Trophoblast cell (in vitro differentiated cells and primary cell): ENCODE measurements around the gene HOXB3.

ENCODE experiments used
- DNase-seq, 2 donors: peaks; one replicate each; pipeline ENCODE4 v3.0.0-alpha.2; 2016
- H2AFZ ChIP-seq: 2 replicates; pipeline ENCODE4 v1.6.1; 2013; ENCODE audit warnings: low read length, moderate library complexity, mild to moderate bottlenecking; ENCODE audit not compliant: insufficient read depth, poor library complexity
- H2AK5ac ChIP-seq: 2 replicates; pipeline ENCODE4 v1.6.1; 2013; ENCODE audit warnings: mild to moderate bottlenecking, low read length
- H2BK120ac ChIP-seq: 2 replicates; pipeline ENCODE4 v1.6.1; 2013; ENCODE audit warnings: low read length, mild to moderate bottlenecking, moderate library complexity; ENCODE audit not compliant: insufficient read depth, poor library complexity
- H2BK12ac ChIP-seq: 2 replicates; pipeline ENCODE4 v1.6.1; 2013; ENCODE audit warnings: mild to moderate bottlenecking, low read length, moderate library complexity
- H2BK5ac ChIP-seq: 2 replicates; pipeline ENCODE4 v1.6.1; 2013; ENCODE audit warnings: low read length, low read depth, moderate library complexity, mild to moderate bottlenecking; ENCODE audit not compliant: poor library complexity
- H3K14ac ChIP-seq: 2 replicates; pipeline ENCODE4 v1.6.1; 2013; ENCODE audit warnings: mild to moderate bottlenecking, low read length
- H3K18ac ChIP-seq: 2 replicates; pipeline ENCODE4 v1.6.1; 2013; ENCODE audit warnings: mild to moderate bottlenecking, low read length
- H3K23ac ChIP-seq: 2 replicates; pipeline ENCODE4 v1.6.1; 2013; ENCODE audit warnings: low read length
- H3K27ac ChIP-seq: 2 replicates; pipeline ENCODE4 v1.5.1; 2013; ENCODE audit warnings: low read depth, mild to moderate bottlenecking, inconsistent platforms, low read length, moderate library complexity
- H3K27me3 ChIP-seq: 2 replicates; pipeline ENCODE4 v1.6.1; 2013; ENCODE audit warnings: inconsistent platforms, mild to moderate bottlenecking, low read length, moderate library complexity; ENCODE audit not compliant: insufficient read depth
- H3K36me3 ChIP-seq, 2 experiments: 1 replicate in 1 of 2; 2 replicates in 1 of 2; pipeline ENCODE4 v1.6.1; 2013; ENCODE audit warnings: low read length in 2 of 2, mild to moderate bottlenecking in 2 of 2, moderate library complexity in 1 of 2; ENCODE audit not compliant: insufficient read depth in 2 of 2, control insufficient read depth in 1 of 2
- H3K4ac ChIP-seq: 2 replicates; pipeline ENCODE4 v1.6.1; 2013; ENCODE audit warnings: low read depth, mild to moderate bottlenecking, low read length, moderate library complexity
- H3K4me1 ChIP-seq, 2 experiments: 1 replicate in 1 of 2; 2 replicates in 1 of 2; pipeline ENCODE4 v1.6.1; 2013; ENCODE audit warnings: low read length in 2 of 2, mild to moderate bottlenecking in 2 of 2, moderate library complexity in 1 of 2; ENCODE audit not compliant: insufficient read depth in 2 of 2, control insufficient read depth in 1 of 2
- H3K4me2 ChIP-seq: 2 replicates; pipeline ENCODE4 v1.6.1; 2013; ENCODE audit warnings: inconsistent platforms, mild to moderate bottlenecking, low read length, moderate library complexity
- H3K4me3 ChIP-seq: 2 replicates; pipeline ENCODE4 v1.5.1; 2013; ENCODE audit warnings: mild to moderate bottlenecking, low read depth, low read length, inconsistent platforms
- H3K79me1 ChIP-seq: one replicate; pipeline ENCODE4 v1.6.1; 2013; ENCODE audit warnings: low read length
- H3K79me2 ChIP-seq: 2 replicates; pipeline ENCODE4 v1.6.1; 2013; ENCODE audit warnings: low read length, mild to moderate bottlenecking; ENCODE audit not compliant: control insufficient read depth, insufficient read depth, poor library complexity
- H3K9ac ChIP-seq: 2 replicates; pipeline ENCODE4 v1.6.1; 2013; ENCODE audit warnings: mild to moderate bottlenecking, low read length
- H3K9me3 ChIP-seq: 2 replicates; pipeline ENCODE4 v1.6.1; 2013; ENCODE audit warnings: low read depth, mild to moderate bottlenecking, control low read depth, inconsistent platforms, low read length; ENCODE audit not compliant: insufficient read depth
- H4K12ac ChIP-seq: 2 replicates; pipeline ENCODE4 v1.6.1; 2013; ENCODE audit warnings: low read depth, mild to moderate bottlenecking, low read length, moderate library complexity
- H4K8ac ChIP-seq: 2 replicates; pipeline ENCODE4 v1.6.1; 2013; ENCODE audit warnings: low read depth, mild to moderate bottlenecking, low read length, moderate library complexity
- H4K91ac ChIP-seq: one replicate; pipeline ENCODE4 v1.6.1; 2013; ENCODE audit warnings: low read depth, mild to moderate bottlenecking, low read length, moderate library complexity
- WGBS: extraction: QIAGEN DNeasy Blood & Tissue Kit; methylation state at CpG from one replicate; pipeline ENCODE4 v1.1.7; 2013; ENCODE audit warnings: missing lambda C conversion rate; ENCODE audit not compliant: insufficient read length, insufficient coverage; ENCODE audit errors: extremely low coverage; 5-methylcytosine and 5-hydroxymethylcytosine counted together

The HOXB3 gene

GRCh38 chr17:48611681-48612455 is 21.8 kb upstream of the HOXB3 start:
- peak overlapping the region; percentile 13 for H3K4me3 ChIP-seq
- H3K4me2 ChIP-seq, result peak overlapping the region; percentile 86
- no peak overlapping the region for H2BK120ac ChIP-seq
- peak overlapping the region; percentile 20 for H2AFZ ChIP-seq
- H3K27me3 ChIP-seq, result peaks cover 35% of the 10 kb centered on the region
- peak overlapping the region; percentile 36 for H3K27ac ChIP-seq
- no peak overlapping the region for H2AK5ac ChIP-seq
- H2BK5ac ChIP-seq, result peak overlapping the region; percentile 47
- peaks cover 5% of the 10 kb centered on the region for H3K79me2 ChIP-seq
- peak overlapping the region; percentile 65 for H4K91ac ChIP-seq
- peak overlapping the region; percentile 38 for H3K14ac ChIP-seq
- no CpG with 5 or more reads among the region's 36 CpGs for WGBS
- no peak overlapping the region for H3K23ac ChIP-seq
- peak overlapping the region; percentile 75 for H4K12ac ChIP-seq
- H3K18ac ChIP-seq, result no peak overlapping the region
- H3K9ac ChIP-seq, result peak overlapping the region; percentile 20
- peak overlapping the region; percentile 69 for H4K8ac ChIP-seq
- H3K9me3 ChIP-seq, result peaks cover 2% of the 10 kb centered on the region
- no peak for DNase-seq
- no peak overlapping the region for H2BK12ac ChIP-seq
- H3K4me1 ChIP-seq, result peaks cover 13 to 14% of the 10 kb centered on the region in 2 experiments
- H3K79me1 ChIP-seq, result peaks cover 18% of the 10 kb centered on the region
- H3K36me3 ChIP-seq, result no peaks in the 10 kb centered on the region
- no peak overlapping the region for H3K4ac ChIP-seq

GRCh38 chr17:48611213-48611612 is 21.2 kb upstream of the HOXB3 start:
- peaks cover 34% of the 10 kb centered on the region for H3K27me3 ChIP-seq
- peak overlapping the region; percentile 67 for H2AFZ ChIP-seq
- peak overlapping the region; percentile 65 for H3K14ac ChIP-seq
- H4K91ac ChIP-seq, result peak overlapping the region; percentile 32
- peak overlapping the region; percentile 39 for H2BK12ac ChIP-seq
- peak; percentile 35 to 52 for DNase-seq
- H3K79me1 ChIP-seq, result peaks cover 18% of the 10 kb centered on the region
- H3K36me3 ChIP-seq, result no peaks in the 10 kb centered on the region
- H2BK5ac ChIP-seq, result peak overlapping the region; percentile 52
- H3K4ac ChIP-seq, result peak overlapping the region; percentile 25
- peak overlapping the region; percentile 90 for H4K8ac ChIP-seq
- H3K79me2 ChIP-seq, result peaks cover 5% of the 10 kb centered on the region
- peaks cover 2% of the 10 kb centered on the region for H3K9me3 ChIP-seq
- no peak overlapping the region for H3K4me3 ChIP-seq
- H3K23ac ChIP-seq, result no peak overlapping the region
- peak overlapping the region; percentile 65 for H4K12ac ChIP-seq
- H3K4me2 ChIP-seq, result peak overlapping the region; percentile 86
- no peak overlapping the region for H3K9ac ChIP-seq
- H3K4me1 ChIP-seq, result peaks cover 13 to 14% of the 10 kb centered on the region in 2 experiments
- no CpG with 5 or more reads among the region's 22 CpGs for WGBS
- peak overlapping the region; percentile 68 for H3K18ac ChIP-seq
- H3K27ac ChIP-seq, result peak overlapping the region; percentile 15
- H2BK120ac ChIP-seq, result no peak overlapping the region
- no peak overlapping the region for H2AK5ac ChIP-seq

- H2AK5ac ChIP-seq, result peak within 1 kb of the TSS; percentile 38
- H3K4ac ChIP-seq, result peak within 1 kb of the TSS; percentile 60
- H3K79me1 ChIP-seq, result peaks cover 18% of the 10 kb centered on the region
- peak within 1 kb of the TSS; percentile 73 for H2BK120ac ChIP-seq
- peak within 1 kb of the TSS; percentile 90 for H4K91ac ChIP-seq
- H2BK12ac ChIP-seq, result peak within 1 kb of the TSS; percentile 39
- peak within 1 kb of the TSS; percentile 79 for H4K12ac ChIP-seq
- peak within 1 kb of the TSS; percentile 84 for H3K14ac ChIP-seq
- peak within 1 kb of the TSS; percentile 86 for H3K4me2 ChIP-seq
- peaks cover 33% of the 10 kb centered on the region for H3K27me3 ChIP-seq
- peak; percentile 45 to 66 for DNase-seq
- H3K27ac ChIP-seq, result peak within 1 kb of the TSS; percentile 61
- H3K4me1 ChIP-seq, result peaks cover 13 to 14% of the 10 kb centered on the region in 2 experiments
- peak within 1 kb of the TSS; percentile 77 for H3K9ac ChIP-seq
- peak within 1 kb of the TSS; percentile 98 for H4K8ac ChIP-seq
- peak within 1 kb of the TSS; percentile 68 for H3K18ac ChIP-seq
- no CpG with 5 or more reads among the region's 79 CpGs for WGBS
- peak within 1 kb of the TSS; percentile 84 for H2AFZ ChIP-seq
- H3K4me3 ChIP-seq, result peak within 1 kb of the TSS; percentile 71
- H3K9me3 ChIP-seq, result peaks cover 2% of the 10 kb centered on the region
- H3K23ac ChIP-seq, result no peak within 1 kb of the TSS
- H3K36me3 ChIP-seq, result no peaks in the 10 kb centered on the region
- H2BK5ac ChIP-seq, result peak within 1 kb of the TSS; percentile 61
- H3K79me2 ChIP-seq, result peaks cover 5% of the 10 kb centered on the region
These were observed 20.5 kb upstream of the HOXB3 start, which contains the start of gene HOXB7 for GRCh38 chr17:48610282-48611211. TSS of gene HOXB7 (minus strand) at chr17:48611017. CDS start at chr17:48610918, 99 bp downstream.

DNA sequence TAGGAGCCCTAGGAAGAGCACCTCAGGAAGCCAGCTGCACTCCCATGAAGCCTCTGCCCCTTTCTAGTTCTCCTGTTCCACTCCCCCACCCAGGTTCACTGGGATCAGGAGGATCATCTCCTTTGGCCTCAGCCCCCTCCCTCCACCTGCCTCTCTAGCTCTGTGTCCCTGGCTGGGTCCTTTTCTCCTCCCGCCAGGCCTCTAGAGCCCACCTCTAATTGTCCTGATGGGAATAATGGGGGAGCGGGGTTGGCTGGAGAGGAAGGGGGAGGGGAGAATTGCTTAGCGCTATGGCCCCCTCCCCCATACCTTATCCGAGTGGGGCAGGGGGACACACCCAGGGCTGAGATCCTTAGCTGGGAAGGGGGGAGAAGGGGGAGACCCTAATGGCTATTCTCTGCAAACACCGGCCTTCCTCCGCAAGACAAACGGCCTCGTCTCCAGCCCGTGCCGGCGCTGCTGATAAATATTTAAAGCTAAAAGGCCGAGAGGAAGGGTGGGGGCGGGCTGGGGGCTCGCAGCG is 19.8 kb upstream of the HOXB3 start:
- no CpG with 5 or more reads among the region's 15 CpGs for WGBS

More for the DNA sequence above, 19.8 kb upstream of the HOXB3 start:
- H2AFZ ChIP-seq, result peak overlapping the region; percentile 84
- H3K9me3 ChIP-seq, result peaks cover 2% of the 10 kb centered on the region
- no peak overlapping the region for H3K9ac ChIP-seq
- H3K79me1 ChIP-seq, result peaks cover 18% of the 10 kb centered on the region
- peak overlapping the region; percentile 90 for H4K91ac ChIP-seq
- H2BK120ac ChIP-seq, result no peak overlapping the region
- H3K4me3 ChIP-seq, result peak overlapping the region; percentile 71
- peaks cover 13 to 14% of the 10 kb centered on the region in 2 experiments for H3K4me1 ChIP-seq
- no peak overlapping the region for H3K23ac ChIP-seq
- H3K27me3 ChIP-seq, result peaks cover 33% of the 10 kb centered on the region
- DNase-seq, result no peak
- peak overlapping the region; percentile 86 for H3K4me2 ChIP-seq
- H3K18ac ChIP-seq, result no peak overlapping the region
- no peak overlapping the region for H3K4ac ChIP-seq
- peak overlapping the region; percentile 98 for H4K8ac ChIP-seq
- no peak overlapping the region for H2BK12ac ChIP-seq
- peaks cover 5% of the 10 kb centered on the region for H3K79me2 ChIP-seq
- peak overlapping the region; percentile 79 for H4K12ac ChIP-seq
- H3K36me3 ChIP-seq, result no peaks in the 10 kb centered on the region
- peak overlapping the region; percentile 61 for H2BK5ac ChIP-seq
- no peak overlapping the region for H2AK5ac ChIP-seq
- H3K27ac ChIP-seq, result peak overlapping the region; percentile 61
- H3K14ac ChIP-seq, result peak overlapping the region; percentile 84
